A549 treated with DMSO at 1 μM for 4 hours (cell line): ENCODE measurements around the gene SFTA2. TPM values are rescaled to one million over a fixed set of nuclear protein-coding genes. Genes with fewer than 3 reads are reported as not detected.

Experiments used
- total RNA-seq: library from RNA; stranded (reverse); fragments of 200-300 nt; extraction: Qiagen RNA extraction; gene quantifications from 5 replicates; pipeline ENCODE4 v1.2.3, GENCODE V29; 2022; ENCODE audit warnings: low read depth

Gene SFTA2
- not detected in 5 replicates for total RNA-seq

GRCh38 chr6:30931969-30932645 is at the start of gene SFTA2:
Gene SFTA2, minus strand, starts transcription at chr6:30932170. Its CDS starts 74 bp downstream, at chr6:30932096.

GRCh38 chr6:30940361-30940986 is 8.5 kb upstream of the SFTA2 start, which contains the start of gene MUCL3:
Gene MUCL3, plus strand, starts transcription at chr6:30940973. Its CDS starts 27 bp downstream, at chr6:30941000.

GRCh38 chr6:30914076-30914853 is 17.7 kb downstream of the SFTA2 start, which contains the start of gene VARS2:
Gene VARS2, plus strand, starts transcription at chr6:30914238. Its CDS starts 599 bp downstream, at chr6:30914837.

GRCh38 chr6:30907758-30908591 is 24.0 kb downstream of the SFTA2 start, which contains the start of gene GTF2H4:
Gene GTF2H4, plus strand, starts transcription at chr6:30908207.

GRCh38 chr6:30883685-30884520 is 48.1 kb downstream of the SFTA2 start, which contains the start of gene DDR1:
Gene DDR1, plus strand, starts transcription at chr6:30884519. Its CDS starts 4,211 bp downstream, at chr6:30888730.

Other genes with a start within 250 kb of the SFTA2 start
- gene PPP1R18, start 245.5 kb downstream of the SFTA2 start, total RNA-seq: 45.9 to 52.5 TPM (median 47.2 TPM) in 5 replicates
- gene NRM, start 241.2 kb downstream of the SFTA2 start, total RNA-seq: 24.4 to 30.4 TPM (median 27.2 TPM) in 5 replicates
- gene MDC1, start 214.9 kb downstream of the SFTA2 start, total RNA-seq: 14.9 to 23.1 TPM (median 18.3 TPM) in 5 replicates
- 879 to 1,021 TPM (median 905 TPM) in 5 replicates for gene TUBB, start 211.8 kb downstream of the SFTA2 start, total RNA-seq
- gene FLOT1, start 189.5 kb downstream of the SFTA2 start, total RNA-seq: 81.4 to 94.3 TPM (median 88.8 TPM) in 5 replicates
- gene IER3, start 187.6 kb downstream of the SFTA2 start, total RNA-seq: 129 to 154 TPM (median 152 TPM) in 5 replicates
- gene DDR1, start 47.7 kb downstream of the SFTA2 start, total RNA-seq: 47.7 to 53.6 TPM (median 49.4 TPM) in 5 replicates
- 17.6 to 20.8 TPM (median 18.6 TPM) in 5 replicates for gene GTF2H4, start 24.0 kb downstream of the SFTA2 start, total RNA-seq
- gene VARS2, start 17.9 kb downstream of the SFTA2 start, total RNA-seq: 10.3 to 14.0 TPM (median 12.2 TPM) in 5 replicates
- gene MUCL3, start 8.8 kb upstream of the SFTA2 start, total RNA-seq: 0.02 to 0.05 TPM (median 0.03 TPM) in 3 of 5 replicates, not detected in the others
- not detected in 5 replicates for gene MUC21, start 51.5 kb upstream of the SFTA2 start, total RNA-seq
- 0.01 to 0.02 TPM (median 0.02 TPM) in 3 of 5 replicates, not detected in the others for gene MUC22, start 78.3 kb upstream of the SFTA2 start, total RNA-seq
- not detected in 5 replicates for gene C6orf15, start 180.4 kb upstream of the SFTA2 start, total RNA-seq
- 3.1 to 5.8 TPM (median 5.5 TPM) in 5 replicates for gene PSORS1C1, start 182.6 kb upstream of the SFTA2 start, total RNA-seq
- gene CDSN, start 188.3 kb upstream of the SFTA2 start, total RNA-seq: not detected in 5 replicates
- gene PSORS1C2, start 206.9 kb upstream of the SFTA2 start, total RNA-seq: not detected in 5 replicates
- 5.7 to 8.3 TPM (median 6.8 TPM) in 5 replicates for gene CCHCR1, start 225.6 kb upstream of the SFTA2 start, total RNA-seq
- 13.2 to 16.2 TPM (median 14.4 TPM) in 5 replicates for gene TCF19, start 226.4 kb upstream of the SFTA2 start, total RNA-seq
- gene POU5F1, start 238.5 kb upstream of the SFTA2 start, total RNA-seq: 2.5 to 4.6 TPM (median 3.8 TPM) in 5 replicates